Thymus (tissue), 11 donors: ENCODE data around the gene EXOC5. TPM values are rescaled to one million over a fixed set of nuclear protein-coding genes. Genes with fewer than 3 reads are reported as not detected.

Experiments
- DNase-seq, 9 donors: peaks; one replicate each; pipeline ENCODE4 v3.0.0-alpha.2; 2013; ENCODE audit warnings: low spot score in 9 of 9, low read depth in 6 of 9, missing footprints in 1 of 9
- H3K27ac ChIP-seq, 2 donors: one replicate each; pipeline ENCODE4 v1.5.1; 2013; ENCODE audit warnings: control low read depth in 1 of 2, low read depth in 1 of 2, low read length in 1 of 2, mild to moderate bottlenecking in 1 of 2, moderate library complexity in 1 of 2
- H3K27me3 ChIP-seq, 2 donors: one replicate each; pipeline ENCODE4 v1.5.1; 2013; ENCODE audit warnings: low read length in 1 of 2; ENCODE audit not compliant: control insufficient read depth in 2 of 2, insufficient read depth in 1 of 2
- H3K36me3 ChIP-seq, 2 donors: one replicate each; pipeline ENCODE4 v1.5.1; 2013; ENCODE audit warnings: low read length in 1 of 2, mild to moderate bottlenecking in 1 of 2, moderate library complexity in 1 of 2; ENCODE audit not compliant: control insufficient read depth in 2 of 2, insufficient read depth in 2 of 2
- H3K4me1 ChIP-seq, 2 donors: one replicate each; pipeline ENCODE4 v1.5.1; 2013; ENCODE audit warnings: low read length in 2 of 2; ENCODE audit not compliant: control insufficient read depth in 2 of 2, insufficient read depth in 2 of 2
- H3K4me3 ChIP-seq, 2 donors: one replicate each; pipeline ENCODE4 v1.5.1; 2013; ENCODE audit warnings: low read length in 2 of 2, control low read depth in 1 of 2, mild to moderate bottlenecking in 1 of 2
- H3K9me3 ChIP-seq, 2 donors: one replicate each; pipeline ENCODE4 v1.5.1; 2013; ENCODE audit warnings: low read length in 1 of 2, mild to moderate bottlenecking in 1 of 2; ENCODE audit not compliant: control insufficient read depth in 2 of 2, insufficient read depth in 1 of 2
- WGBS: extraction: QIAGEN DNeasy Blood & Tissue Kit; methylation state at CpG from one replicate; pipeline ENCODE4 v1.1.7; 2013; 5-methylcytosine and 5-hydroxymethylcytosine counted together
- polyA plus RNA-seq: library from polyadenylated mRNA; stranded (reverse); fragments of 200-250 nt; gene quantifications from one replicate; pipeline ENCODE4 v1.2.3, GENCODE V29; 2013
- total RNA-seq: library from RNA; stranded (reverse); fragments of 120-200 nt; gene quantifications from one replicate; pipeline ENCODE4 v1.2.4, GENCODE V29; 2013
- donor health status: healthy.

Gene EXOC5
- total and polyA plus RNA-seq, 2 donors = 25.2 to 43.4 TPM

- Histone ChIP-seq H3K4me3 (no peak overlapping the region), H3K27me3 (no peaks in the 10 kb centered on the region), H3K27ac (no peak overlapping the region), H3K4me1 (no peaks in the 10 kb centered on the region), H3K9me3 (no peaks in the 10 kb centered on the region), H3K36me3 (peaks cover 0 to 7% of the 10 kb centered on the region in 2 donors)
- 99% methylated on average over 1 of the region's 1 CpG for whole genome bisulfite sequencing
- peak in 1 of 9 donors; percentile 13 for DNase-seq
Measured at GRCh38 chr14:57293866-57294837, 25.4 kb upstream of the EXOC5 start.

- Histone ChIP-seq H3K4me3 (no peak overlapping the region), H3K9me3 (no peaks in the 10 kb centered on the region), H3K27ac (no peak overlapping the region), H3K4me1 (no peaks in the 10 kb centered on the region), H3K27me3 (no peaks in the 10 kb centered on the region), H3K36me3 (peaks cover 0 to 10% of the 10 kb centered on the region in 2 donors)
- DNase-seq = no peak
- WGBS = 81% methylated on average over 6 of the region's 6 CpGs
Measured at GRCh38 chr14:57291692-57292647, 23.3 kb upstream of the EXOC5 start.

GRCh38 chr14:57290751-57291150 lies 22.0 kb upstream of the EXOC5 start:
- 97% methylated on average over 5 of the region's 5 CpGs for WGBS
- no peak for DNase-seq
- Histone ChIP-seq H3K27ac (no peak overlapping the region), H3K9me3 (no peaks in the 10 kb centered on the region), H3K27me3 (no peaks in the 10 kb centered on the region), H3K4me3 (no peak overlapping the region), H3K4me1 (no peaks in the 10 kb centered on the region), H3K36me3 (peaks cover 1 to 17% of the 10 kb centered on the region in 2 donors)

GRCh38 chr14:57287745-57288144 lies 19.0 kb upstream of the EXOC5 start:
- WGBS = 97% methylated on average over 2 of the region's 2 CpGs
- H3K36me3 ChIP-seq = peaks cover 6 to 35% of the 10 kb centered on the region in 2 donors
- H3K9me3 ChIP-seq = no peaks in the 10 kb centered on the region
- DNase-seq = no peak
- no peaks in the 10 kb centered on the region for H3K4me1 ChIP-seq
- H3K4me3 ChIP-seq = no peak overlapping the region
- H3K27me3 ChIP-seq = no peaks in the 10 kb centered on the region
- no peak overlapping the region for H3K27ac ChIP-seq

GRCh38 chr14:57277062-57277461 lies 8.4 kb upstream of the EXOC5 start:
- 99% methylated on average over 3 of the region's 3 CpGs for WGBS
- no peak for DNase-seq
- peaks cover 11 to 30% of the 10 kb centered on the region in 2 donors for H3K36me3 ChIP-seq

GRCh38 chr14:57275023-57275664 lies 6.4 kb upstream of the EXOC5 start:
- Histone ChIP-seq H3K4me3 (no peak overlapping the region), H3K27ac (no peak overlapping the region), H3K4me1 (peaks cover 3 to 9% of the 10 kb centered on the region in 2 donors), H3K27me3 (no peaks in the 10 kb centered on the region), H3K9me3 (no peaks in the 10 kb centered on the region), H3K36me3 (peaks cover 11 to 23% of the 10 kb centered on the region in 2 donors)
- WGBS = 94% methylated on average over 2 of the region's 2 CpGs
- no peak for DNase-seq

More at GRCh38 chr14:57277062-57277461, 8.4 kb upstream of the EXOC5 start:
- no peak overlapping the region for H3K4me3 ChIP-seq
- H3K27me3 ChIP-seq = no peaks in the 10 kb centered on the region
- H3K4me1 ChIP-seq = no peaks in the 10 kb centered on the region
- H3K9me3 ChIP-seq = no peaks in the 10 kb centered on the region
- no peak overlapping the region for H3K27ac ChIP-seq

- Histone ChIP-seq H3K4me3 (no peak overlapping the region), H3K27me3 (no peaks in the 10 kb centered on the region), H3K4me1 (peaks cover 6 to 12% of the 10 kb centered on the region in 2 donors), H3K36me3 (peaks cover 11 to 19% of the 10 kb centered on the region in 2 donors), H3K9me3 (no peaks in the 10 kb centered on the region), H3K27ac (no peak overlapping the region)
- WGBS = 94% methylated on average over 2 of the region's 2 CpGs
- DNase-seq = no peak
Measured at GRCh38 chr14:57274551-57274950, 5.8 kb upstream of the EXOC5 start.

GRCh38 chr14:57273236-57273635 lies 4.5 kb upstream of the EXOC5 start:
- Histone ChIP-seq H3K27ac (no peak overlapping the region), H3K27me3 (no peaks in the 10 kb centered on the region), H3K4me3 (no peak overlapping the region), H3K36me3 (peaks cover 11 to 15% of the 10 kb centered on the region in 2 donors), H3K4me1 (peaks cover 6 to 12% of the 10 kb centered on the region in 2 donors), H3K9me3 (no peaks in the 10 kb centered on the region)
- 98% methylated on average over 1 of the region's 1 CpG for WGBS
- DNase-seq = no peak
